GM19328 (cell line): ENCODE results near the gene ADAMTS17.

ENCODE experiments used
- ATAC-seq: cut with Tn5 transposase; IDR thresholded peaks from one replicate; pipeline ENCODE4 v1.9.1; 2021; ENCODE audit warnings: mild to moderate bottlenecking, moderate library complexity; ENCODE audit not compliant: unreplicated experiment

Gene ADAMTS17

DNA sequence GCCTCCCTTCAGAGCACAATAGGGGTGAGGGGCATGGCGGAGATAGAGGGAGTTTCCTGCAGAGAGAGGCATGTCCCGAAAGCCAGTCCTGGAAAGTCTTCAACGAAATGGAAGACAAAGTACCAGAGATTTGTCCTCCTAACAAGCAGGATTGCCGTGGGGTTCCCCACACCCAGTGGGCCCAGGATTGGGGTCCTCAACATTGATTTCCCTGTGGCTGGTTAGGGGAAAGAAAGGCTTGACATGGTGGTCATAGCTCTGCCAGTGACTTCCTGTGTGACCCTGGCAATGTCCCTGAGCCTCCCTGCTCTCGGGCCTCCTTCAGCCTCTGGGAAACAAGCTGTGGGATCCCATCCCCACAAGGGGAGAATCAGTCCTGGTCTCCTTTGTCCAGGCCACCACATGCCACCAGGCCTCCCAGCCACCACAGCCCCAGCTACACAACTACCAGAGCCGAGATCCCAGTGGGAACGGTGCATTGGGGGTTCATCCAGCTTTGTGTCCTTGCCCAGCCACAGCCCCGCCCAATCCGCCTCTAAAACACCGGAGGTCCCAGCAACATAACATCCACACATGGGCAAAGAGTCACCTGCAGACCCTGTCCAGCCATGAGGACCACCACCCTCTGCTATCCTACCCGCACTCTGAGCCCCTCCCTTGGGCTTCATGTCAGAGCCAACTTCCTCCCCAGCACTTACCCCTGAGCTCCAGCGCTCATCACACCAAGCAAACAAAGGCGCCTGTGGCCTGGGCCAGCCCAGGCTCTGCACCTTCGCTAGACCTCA lies 63.0 kb downstream of the ADAMTS17 start:
- no peak for ATAC-seq

DNA sequence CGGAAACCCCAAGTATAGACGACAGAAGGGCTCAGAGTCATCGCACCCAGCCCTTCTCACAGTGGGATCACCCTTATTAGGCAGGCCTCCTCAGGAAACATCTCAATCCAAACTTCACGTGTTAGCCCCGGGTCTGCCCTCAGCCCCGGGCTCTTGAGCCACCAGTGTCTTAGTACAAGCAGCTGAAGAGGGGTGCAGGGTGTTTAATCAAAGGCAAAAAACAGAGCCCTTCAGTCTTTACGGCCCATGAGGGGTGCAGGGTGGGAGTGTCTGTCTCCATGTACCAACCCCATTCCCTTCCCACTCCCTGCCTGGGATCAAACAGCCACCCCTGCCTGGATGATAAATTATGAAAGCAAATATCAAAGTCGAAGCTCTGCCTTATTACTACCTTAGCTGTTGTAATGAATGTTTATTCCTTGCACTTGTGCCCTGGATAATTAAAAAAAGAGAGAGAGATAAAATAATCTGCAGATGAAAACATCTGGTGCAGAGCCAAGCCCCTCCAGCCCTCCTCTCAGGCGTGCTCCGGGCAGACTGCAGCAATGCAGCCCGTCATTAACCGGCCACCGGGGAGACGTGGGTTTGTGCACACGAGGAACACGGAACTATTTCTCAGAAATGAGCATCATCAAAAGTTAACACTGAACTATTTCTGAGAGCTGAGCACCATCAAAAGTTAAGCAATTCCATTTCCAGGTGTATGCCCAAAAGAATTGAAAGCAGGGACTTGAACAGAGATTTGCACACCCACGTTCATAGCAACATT lies 64.5 kb downstream of the ADAMTS17 start:
- no peak for ATAC-seq

- ATAC-seq: no peak
Measured at GRCh38 chr15:100276506-100276905, 65.3 kb downstream of the ADAMTS17 start.

DNA sequence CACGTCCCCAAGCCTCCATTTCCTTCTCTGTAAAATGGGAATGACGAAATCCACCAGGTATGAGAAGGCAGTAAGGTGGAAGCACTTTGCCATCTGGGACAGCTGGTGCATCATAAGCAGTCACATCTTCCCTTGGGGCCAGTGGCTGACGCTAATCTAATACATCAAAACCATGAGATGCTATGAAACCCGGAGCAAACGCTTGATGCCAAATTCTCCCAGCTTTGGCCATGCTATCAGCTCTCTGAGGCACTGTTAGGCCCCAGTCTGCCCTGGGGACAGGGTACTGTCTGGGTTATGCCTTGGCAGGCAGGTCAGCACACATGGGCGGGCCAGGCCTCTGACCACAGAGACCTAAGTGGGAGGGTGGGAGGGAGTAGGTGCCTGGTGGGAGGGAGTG lies 66.1 kb downstream of the ADAMTS17 start:
- ATAC-seq: no peak

DNA sequence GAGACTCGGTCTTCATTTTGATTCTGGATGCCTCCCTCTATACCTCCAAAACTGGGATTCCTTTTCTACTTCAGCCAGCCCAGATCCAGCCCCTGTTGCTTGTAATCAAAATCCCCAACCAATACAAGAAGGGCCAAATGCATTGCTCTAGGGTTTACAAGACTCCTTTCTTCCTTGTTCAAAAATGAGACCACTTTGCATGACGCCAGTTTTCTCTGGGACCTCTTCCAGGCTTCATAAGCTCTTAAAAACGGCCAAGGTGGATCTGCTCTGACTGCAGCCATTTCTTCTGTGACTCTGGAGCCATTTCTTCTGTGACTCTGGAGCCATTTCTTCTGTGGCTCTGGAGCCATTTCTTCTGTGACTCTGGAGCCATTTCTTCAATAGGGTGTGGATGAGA lies 71.9 kb downstream of the ADAMTS17 start:
- no peak for ATAC-seq

- no peak for ATAC-seq
Measured at GRCh38 chr15:100266166-100266565, 75.6 kb downstream of the ADAMTS17 start.

- no peak for ATAC-seq
Measured at GRCh38 chr15:100265641-100266035, 76.1 kb downstream of the ADAMTS17 start.

GRCh38 chr15:100264994-100265640 lies 76.7 kb downstream of the ADAMTS17 start:
- no peak for ATAC-seq

DNA sequence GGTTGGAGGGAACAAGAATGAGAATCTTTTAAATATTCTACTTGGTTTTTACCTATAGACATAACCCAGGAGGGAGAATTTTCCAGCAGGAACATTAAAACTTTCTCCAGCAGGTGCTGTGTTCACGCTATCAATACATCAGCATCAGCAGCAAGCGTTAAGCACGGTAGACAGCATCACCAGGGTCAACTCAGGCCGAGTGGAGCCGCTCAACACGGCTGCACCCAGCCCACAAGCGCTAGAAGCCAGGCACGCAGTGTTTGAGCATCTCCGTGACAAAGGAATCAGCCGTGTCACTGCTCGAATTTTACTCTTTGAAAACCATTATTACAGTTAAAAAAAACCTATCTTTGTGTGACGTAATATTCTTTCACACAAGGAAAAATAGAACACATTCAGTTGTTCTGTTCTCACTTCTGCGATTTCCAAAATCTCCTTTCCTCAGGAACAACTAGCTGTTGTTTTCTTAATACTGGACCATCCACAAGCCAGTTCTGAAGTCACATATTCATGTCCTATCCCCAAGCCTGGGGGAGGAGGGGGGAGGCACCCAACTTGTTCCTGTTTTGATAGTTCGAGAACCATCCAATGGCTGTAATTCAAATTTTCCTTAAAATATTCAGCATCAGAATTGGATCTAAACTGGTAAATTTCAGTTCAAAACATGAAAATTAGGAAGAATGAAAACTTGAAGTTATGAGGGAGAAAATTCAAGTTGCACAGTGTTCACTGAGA lies 77.9 kb downstream of the ADAMTS17 start:
- ATAC-seq: no peak

GRCh38 chr15:100263031-100263430 lies 78.7 kb downstream of the ADAMTS17 start:
- ATAC-seq: no peak

DNA sequence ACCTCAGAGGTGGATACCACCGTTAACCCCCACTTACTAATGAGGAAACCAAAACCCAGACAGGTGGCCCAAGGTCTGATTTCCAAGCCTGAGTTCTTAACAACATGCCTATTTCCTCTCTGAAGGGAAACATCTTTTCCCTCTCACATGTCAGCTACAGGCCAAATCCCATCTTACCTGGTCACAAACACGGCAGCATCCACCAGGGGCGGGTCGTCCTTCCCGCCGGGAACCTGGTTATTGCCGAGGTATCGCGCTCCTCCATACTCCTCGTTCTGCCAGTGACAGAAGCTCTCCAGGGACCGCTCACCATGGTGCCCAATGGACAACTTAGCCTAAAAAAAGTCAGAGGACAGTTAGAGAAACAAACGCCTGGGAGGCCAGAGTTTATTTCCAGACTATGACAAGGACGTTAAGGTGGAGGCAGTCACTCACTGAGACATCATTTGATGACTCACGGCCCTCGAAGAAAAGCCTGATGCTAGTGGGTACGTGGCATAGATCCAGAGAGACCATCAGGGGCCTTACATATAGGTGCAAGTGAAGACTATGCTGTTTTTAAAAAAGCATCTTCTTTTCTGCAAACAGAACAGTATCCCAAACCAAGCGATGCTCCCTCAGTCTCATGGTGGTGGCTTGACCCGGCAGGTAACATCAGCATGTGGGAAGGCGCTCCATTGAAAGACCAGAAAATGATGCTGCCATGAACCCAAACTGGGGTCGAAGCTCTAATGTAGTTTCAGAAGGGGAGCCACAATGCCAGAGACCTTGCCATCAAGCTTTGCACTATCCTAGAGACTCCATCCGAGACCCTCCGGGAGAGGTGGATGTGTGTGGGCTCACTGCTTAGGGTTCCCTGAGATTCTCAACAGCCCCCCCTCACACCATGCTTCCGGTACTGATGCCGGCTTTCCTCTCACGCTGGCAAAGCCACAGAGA lies 80.2 kb downstream of the ADAMTS17 start:
- no peak for ATAC-seq

DNA sequence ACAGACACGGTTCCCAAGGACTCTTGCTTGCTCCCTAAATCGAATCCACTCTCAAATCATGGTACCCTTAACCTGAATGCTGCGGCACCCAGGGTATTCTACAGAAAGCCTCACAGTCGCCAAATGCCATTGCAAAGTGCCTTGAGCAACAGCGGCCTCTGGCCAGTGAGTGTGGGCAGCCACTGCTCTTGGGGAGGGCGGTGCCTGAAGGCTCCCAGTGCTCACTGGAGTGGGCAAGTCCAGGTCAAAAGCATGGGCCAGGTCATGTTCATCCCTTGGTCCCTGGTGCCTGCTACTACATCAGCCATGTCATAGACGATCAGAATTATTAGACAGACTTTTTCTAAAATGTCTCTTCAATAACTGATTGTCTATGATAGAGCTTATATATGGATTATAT lies 82.5 kb downstream of the ADAMTS17 start:
- no peak for ATAC-seq

DNA sequence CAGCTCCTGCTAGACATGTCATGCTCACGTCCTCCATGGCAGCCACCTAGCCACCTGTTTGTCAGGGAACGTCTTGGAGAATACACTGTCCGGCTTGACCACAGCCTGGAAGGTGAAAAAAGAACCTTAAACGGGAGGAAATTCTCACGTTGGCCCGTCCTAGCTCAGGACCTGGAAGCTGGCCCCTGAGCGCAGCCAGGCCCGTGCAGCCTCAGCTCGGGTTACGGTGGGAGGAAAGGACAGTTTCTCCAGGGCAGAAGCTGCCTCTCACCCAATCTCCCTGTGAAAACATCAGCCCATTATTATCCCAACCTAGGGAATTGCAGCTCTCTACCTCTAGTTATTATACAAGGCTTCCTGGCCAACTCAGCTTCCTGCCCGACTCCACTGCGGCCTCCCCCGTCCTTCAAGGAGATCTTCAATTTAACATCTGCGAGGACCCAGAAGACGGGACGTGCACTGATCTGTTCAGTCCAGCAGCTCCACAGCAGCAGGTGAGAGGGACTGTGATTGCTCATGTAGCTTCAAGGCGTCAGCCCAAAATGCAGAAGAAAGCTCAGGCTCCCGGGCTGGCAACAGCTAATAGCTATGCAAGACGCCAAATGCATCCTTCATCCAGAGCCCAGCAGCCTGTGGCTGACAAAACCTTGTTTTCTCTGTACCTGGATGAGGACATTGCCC lies 84.7 kb downstream of the ADAMTS17 start:
- ATAC-seq: no peak

DNA sequence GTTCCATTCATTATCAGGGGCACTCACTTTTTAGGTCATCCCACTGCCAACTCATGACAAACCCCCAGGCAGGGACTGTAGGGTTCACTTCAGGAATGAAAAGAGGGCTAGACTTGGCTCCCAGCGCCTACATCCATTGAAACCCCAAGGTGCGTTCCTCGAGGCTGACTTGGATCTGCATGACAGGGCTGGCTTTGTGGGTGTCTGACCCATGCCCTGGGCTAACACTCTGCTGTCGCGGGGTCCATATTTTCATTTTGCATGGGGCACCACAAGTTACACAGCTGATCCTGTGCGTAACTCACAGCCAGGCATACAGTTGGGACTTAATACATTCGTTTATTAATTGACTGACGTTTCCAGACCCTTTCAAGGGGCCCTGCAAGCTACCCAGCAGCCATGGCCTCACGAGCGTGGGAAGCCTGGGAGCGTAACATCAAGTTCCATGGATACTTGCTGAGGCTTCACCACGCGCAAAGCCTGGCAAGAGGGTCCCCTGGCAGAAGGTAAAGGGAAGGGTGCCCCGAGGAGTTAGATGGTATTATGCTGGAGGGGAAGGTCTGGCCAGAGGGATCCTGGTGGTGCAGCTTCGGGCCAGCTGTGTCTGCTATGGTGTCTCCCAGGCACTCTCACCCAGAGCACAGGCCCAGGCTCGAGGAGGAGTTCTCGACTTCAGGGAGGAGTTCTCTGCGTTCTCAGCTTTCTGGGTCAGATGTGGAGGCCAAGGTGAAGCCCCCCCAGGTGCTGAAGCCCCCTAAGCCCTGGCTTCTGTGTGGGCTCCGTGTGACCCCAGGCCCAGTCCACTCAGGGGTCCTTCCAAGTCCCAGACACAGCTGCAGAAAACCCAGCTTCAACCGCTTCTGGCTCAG lies 85.4 kb downstream of the ADAMTS17 start:
- no peak for ATAC-seq

DNA sequence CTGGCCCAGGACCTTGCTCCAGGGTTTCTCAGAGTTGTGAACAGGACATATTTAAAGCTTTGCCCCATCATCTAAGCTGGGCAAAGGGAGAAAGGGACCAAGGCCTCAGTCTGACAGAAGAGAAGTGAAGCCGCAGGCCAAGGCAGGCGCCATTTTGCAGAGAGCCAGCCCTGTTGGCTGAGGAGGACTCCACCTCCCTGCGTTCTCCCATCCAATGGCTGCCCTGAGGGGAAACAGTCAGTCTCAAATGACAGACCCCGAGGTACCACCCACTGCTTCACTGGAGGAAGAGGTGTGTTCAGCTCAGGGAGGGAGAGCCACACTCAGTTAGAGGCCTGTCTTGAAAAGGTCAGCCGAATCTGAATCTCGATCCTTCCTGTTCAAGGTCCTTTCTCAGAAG lies 86.1 kb downstream of the ADAMTS17 start:
- ATAC-seq: no peak

DNA sequence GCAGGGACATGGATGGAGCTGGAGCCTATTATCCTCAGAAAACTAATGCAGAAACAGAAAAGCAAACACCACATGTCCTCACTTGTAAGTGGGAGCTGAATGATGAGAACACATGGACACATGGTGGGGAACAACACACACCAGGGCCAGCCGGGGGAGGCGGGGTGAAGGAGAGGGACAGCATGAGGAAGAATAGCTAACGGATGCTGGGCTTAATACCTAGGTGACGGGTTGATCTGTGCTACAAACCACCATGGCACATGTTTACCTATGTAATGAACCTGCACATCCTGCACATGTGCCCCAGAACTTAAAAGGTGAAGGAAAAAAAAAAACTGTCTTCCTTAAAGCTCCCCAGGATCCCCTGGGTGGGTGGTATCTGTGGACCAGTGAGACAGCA lies 87.1 kb downstream of the ADAMTS17 start:
- ATAC-seq: no peak

DNA sequence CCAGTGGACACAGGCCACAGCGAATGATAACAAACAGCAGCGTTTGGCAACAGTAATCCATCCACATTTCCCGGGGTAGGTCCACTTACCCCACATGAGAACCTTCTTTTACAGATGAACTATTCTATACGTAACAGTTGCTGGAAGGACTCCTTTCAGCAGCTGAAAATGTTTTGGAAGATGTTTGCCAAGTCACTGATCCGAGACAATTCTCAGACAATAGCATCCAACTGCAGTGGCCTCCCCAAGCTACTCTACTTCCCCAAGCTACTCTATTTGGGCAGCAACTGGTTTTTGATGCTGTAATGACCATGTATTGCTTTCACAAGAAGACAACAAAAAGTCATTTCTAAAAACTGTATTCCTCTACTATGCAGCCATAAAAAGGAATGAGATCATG lies 87.5 kb downstream of the ADAMTS17 start:
- no peak for ATAC-seq

GRCh38 chr15:100253640-100254039 lies 88.1 kb downstream of the ADAMTS17 start:
- no peak for ATAC-seq
